Limb (tissue), 2 donors: ENCODE measurements around the gene LDLRAP1.
"Not testable (repeated sequence)": the region's sequence is repeated elsewhere in the genome, so short reads cannot be mapped to it uniquely, and the experiment has no call there.

ENCODE experiments used
- DNase-seq, 2 donors: peaks; one replicate each; pipeline ENCODE4 v3.0.0-alpha.2; 2016; ENCODE audit errors: extremely low spot score in 2 of 2

LDLRAP1 gene

DNA sequence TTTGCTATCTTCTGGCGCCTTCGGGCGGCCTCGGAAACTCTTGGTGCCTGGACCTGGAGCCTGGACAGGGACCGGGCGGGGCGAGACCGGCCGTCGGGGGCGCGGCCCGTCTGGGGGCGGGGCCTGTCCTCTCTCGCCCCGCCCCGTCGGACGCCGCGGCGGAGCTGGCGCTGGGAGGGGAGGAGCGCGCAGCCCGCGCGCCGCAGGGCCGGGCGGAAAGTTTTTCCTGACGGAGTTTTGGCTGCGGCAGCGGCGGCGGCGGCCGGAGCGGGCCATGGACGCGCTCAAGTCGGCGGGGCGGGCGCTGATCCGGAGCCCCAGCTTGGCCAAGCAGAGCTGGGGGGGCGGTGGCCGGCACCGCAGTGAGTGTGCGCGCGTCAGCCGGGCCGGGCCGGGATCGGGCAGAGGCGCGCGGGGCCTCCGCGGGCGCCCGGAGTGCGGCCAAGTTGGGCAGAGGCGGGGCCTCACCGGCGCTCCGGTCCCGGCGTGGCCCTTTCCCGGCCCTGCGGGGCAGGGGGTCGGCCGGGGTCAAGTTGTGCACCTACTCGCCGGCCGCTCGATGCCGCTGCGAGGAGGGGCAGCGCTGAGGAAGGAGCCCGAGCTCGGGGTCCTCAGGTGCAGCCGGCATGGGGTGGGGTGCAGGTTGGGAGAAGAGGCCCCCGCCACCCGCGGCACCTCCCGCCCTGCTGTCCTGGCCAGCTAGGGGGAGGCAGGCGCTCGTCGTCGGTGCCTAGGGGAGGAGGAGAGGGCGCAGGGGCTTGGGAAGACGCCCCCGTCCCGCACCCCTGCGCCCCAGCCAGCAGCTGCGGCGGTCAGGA is at the start of gene LDLRAP1:
Gene LDLRAP1 (plus strand): TSS at position 182 of the 818 bp plus-strand sequence. CDS start 93 bp downstream, at position 275.
- DNase-seq = peak; percentile 49 to 80

DNA sequence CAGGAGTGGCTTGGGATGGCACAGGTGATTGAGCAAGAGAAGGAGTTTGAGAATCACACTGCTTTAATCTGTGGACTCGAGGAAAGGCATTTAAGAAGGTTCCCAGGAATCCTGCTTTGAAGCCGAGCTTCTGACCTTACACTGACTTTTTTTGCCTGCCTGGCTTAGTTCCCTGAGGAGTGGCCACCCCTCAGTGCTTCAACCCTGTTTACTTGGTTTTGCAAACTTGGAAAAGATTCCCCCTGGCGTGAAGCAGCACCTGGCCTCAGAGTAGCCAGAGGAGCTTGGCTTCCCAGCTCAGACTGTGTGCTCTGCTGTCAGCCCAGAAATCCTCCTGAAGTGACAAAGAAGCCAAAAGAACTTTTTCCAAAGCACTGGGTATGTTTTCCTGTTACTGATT is 48.5 kb upstream of the LDLRAP1 start:
- no peak for DNase-seq

DNA sequence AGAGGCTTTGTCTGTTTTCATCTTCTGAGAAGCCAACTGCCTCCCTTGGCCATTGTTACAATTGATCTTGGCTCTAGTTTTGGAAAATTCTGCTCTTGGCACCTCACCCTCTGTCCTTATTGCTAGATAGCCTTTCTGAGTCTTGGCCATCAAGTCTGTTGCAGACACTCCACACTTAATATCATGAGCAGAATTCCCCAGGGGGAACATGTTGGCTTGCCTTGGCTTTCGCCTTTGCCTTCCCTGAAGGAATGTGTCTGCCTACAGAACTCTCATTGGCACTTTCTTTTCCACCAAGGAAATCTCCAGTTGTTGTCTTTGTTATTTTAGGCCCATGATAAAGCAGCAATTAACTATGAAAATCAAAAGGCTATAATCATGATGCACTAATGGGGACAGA is 42.7 kb upstream of the LDLRAP1 start:
- no peak for DNase-seq

DNA sequence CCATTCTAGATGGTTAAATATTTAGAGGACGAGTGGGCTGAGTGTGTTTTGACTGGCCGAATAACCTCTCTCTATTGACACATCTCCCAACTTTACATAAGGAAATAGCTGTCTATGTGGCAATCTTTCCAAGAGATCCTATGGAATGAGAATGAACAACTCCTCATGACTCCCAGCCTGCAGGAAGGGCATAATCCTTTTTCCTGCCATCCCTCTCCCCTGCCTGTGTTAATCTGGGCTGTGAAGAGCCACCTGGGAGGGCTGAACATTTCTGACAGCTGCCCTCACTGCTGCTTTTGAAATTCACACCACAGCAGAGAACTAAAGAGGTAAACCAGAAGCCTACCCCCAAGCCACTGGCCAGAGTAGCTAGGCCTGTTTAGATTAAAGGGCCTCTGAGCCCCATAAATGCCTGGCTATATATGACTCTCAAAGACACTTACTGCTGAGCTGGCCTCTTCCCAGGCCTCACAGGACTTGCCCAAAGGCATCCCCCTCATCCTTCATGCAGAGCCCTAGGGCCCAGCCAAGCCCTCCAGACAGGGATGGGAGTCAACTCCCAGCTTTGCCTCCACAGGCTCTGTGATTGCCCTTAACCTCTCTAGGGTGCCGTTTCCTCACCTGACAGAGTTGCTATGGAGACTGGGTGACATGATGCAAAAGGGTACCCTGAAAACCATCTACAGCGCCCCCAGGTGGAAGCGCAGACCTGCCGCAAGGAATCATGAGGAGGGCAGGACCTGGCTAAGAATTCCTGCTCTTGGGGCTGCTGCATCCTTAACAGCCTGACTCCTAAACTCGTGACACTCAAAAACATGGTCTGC is 42.0 kb upstream of the LDLRAP1 start:
- no peak for DNase-seq

DNA sequence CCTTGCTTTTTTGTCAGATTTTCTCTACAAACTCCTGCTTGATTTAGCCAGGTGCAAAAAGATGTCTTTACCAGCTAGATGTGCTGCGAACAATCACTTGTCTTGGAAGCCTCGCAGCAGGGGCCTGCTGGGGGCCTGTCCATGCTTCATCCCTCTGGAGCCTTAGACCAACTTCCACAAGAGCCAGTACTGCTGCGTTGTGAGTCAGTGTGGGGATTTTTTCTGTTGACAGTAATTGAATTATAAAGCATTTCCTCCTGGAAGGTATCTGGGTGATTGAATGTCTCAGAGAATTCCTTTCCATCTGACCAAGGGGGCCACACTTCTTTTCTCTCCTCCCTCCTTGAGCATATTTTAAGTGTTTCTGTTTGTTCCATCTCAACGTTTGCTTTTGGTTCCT is 40.4 kb upstream of the LDLRAP1 start:
- DNase-seq = no peak

GRCh38 chr1:25503551-25504426 is 39.6 kb upstream of the LDLRAP1 start:
- peak in 1 of 2 donors; percentile 47 for DNase-seq

DNA sequence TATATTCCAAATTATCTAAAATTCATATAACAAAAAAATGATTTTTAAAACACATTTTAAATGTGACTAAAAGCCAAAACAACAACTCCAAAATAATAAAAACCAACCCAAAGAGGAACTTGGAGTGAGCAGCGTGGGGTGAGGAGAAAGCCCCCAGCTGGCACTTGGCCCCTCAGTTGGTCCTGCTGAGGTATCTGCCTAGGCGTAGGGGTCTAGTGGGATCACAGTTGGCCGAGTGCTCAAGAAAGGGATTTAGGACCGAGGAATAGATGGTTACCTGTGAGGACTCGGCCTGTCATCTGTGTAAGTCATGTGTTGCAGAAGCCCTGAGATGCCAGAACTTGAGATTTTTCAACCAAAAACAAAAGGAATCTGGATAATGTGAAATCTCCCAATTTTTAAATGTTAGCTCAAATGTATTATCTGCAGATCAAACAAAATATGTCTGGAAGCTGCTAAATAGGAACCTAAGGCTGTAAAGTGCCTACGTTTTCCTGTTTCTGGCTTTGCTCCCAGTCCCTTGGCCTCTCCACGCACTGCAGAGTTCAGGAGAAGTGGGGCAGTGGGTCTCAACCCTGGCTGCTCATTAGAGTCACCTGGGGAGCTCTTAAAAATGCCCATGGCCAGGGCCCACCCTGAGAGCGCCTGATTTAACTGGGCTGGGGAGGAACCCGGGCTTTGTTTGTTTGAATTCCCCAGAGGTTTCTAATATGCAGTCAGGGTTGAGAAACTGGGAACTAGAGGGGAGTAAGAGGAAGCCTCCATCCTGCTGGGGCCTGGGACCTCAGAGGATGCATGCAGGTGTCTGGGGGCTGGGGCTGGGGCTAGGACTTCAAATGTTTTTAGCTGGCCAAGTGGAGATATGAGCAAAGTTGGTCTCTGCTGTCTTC is 38.5 kb upstream of the LDLRAP1 start:
- no peak for DNase-seq

DNA sequence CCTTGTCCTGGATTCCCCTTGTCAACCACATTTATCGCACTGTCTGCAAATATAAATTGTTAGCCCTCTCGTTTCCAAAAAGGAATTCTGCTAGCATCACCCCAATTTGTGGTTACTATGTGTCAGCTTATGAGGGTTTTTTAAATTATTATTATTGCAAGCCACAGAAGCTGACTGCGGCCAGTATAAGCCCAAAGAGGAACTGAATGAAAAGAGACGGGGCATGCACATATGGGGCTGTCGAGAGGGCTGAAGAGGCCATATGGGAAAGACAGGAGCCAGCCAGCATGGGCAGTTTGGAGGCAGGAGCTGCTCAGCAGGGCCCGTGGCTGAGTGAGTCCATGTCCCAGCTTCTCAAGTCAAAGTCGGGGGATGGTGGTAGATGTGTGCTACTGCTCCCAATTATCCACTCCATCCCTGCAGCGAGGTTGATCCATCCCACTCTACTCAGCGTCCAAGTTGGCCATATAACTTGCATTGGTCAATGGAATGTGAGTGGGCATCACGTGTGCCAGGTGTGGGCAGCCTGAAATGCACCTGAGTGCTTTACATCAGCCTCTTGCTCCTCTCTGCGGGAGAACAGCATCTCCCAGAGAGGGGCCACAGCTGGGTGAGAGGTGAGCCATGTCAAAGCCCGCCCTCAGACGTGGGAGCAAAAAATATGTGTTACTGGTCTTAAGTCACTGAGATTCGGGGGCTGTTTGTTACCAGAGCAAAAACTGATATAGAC is 37.6 kb upstream of the LDLRAP1 start:
- DNase-seq = no peak

GRCh38 chr1:25506566-25507463 is 36.6 kb upstream of the LDLRAP1 start:
- DNase-seq = not testable (repeated sequence)

DNA sequence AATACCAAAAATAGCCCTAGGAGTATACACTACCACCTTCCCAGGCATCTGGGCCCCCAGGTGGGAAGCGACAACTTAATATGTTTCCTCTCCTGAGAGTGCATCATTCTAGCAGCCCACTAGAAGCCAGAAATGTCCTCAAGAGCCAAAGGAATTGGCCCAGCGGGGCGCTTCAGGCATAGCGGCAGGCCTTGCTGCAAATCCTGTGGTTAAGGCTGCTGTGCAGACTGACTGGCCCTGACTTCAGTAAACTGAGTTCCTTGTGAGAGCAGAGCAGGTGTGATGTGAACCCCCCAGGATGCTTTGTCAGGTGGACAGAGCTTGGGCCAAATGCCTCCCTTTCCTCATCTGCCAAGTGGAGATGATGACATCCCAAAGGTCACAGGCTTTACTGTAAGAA is 29.7 kb upstream of the LDLRAP1 start:
- DNase-seq = no peak

DNA sequence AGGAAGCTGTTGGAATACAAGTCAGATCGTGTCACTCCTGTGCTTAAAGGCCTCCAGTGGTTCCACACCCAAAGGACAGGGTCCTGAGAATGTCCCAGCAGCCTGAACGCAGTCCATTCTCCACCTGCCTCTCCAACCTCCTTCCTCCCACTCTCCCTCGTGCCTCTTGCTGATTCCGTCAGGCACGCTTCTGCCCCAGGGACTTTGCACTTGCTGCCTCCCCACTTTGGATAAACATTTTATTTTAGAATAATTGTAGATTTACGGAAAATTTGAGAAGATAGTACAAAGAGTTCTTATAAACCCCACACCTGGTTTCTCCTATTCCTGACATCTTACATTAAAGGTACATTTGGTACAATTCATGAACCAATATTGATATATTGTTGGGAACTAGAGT is 28.4 kb upstream of the LDLRAP1 start:
- no peak for DNase-seq

DNA sequence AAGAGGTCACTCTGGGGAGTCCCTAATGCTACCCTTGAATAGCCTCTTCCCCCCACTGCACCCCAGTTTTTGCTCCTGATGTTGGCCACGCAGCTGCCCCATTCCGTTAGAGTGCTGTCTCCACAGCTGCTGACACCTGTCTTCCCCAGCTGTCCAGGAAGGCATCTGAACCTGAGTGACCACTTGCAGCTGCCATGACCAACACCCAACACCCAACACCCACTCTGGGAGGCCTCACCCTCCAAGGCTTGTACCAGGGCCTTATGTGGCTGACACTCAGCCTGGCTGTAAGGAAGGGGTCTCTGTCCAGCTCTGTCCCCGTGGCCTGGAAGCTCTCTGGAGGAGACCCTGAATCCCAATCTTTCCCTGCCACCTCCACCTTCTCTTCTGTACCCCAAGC is 26.7 kb upstream of the LDLRAP1 start:
- DNase-seq = no peak

DNA sequence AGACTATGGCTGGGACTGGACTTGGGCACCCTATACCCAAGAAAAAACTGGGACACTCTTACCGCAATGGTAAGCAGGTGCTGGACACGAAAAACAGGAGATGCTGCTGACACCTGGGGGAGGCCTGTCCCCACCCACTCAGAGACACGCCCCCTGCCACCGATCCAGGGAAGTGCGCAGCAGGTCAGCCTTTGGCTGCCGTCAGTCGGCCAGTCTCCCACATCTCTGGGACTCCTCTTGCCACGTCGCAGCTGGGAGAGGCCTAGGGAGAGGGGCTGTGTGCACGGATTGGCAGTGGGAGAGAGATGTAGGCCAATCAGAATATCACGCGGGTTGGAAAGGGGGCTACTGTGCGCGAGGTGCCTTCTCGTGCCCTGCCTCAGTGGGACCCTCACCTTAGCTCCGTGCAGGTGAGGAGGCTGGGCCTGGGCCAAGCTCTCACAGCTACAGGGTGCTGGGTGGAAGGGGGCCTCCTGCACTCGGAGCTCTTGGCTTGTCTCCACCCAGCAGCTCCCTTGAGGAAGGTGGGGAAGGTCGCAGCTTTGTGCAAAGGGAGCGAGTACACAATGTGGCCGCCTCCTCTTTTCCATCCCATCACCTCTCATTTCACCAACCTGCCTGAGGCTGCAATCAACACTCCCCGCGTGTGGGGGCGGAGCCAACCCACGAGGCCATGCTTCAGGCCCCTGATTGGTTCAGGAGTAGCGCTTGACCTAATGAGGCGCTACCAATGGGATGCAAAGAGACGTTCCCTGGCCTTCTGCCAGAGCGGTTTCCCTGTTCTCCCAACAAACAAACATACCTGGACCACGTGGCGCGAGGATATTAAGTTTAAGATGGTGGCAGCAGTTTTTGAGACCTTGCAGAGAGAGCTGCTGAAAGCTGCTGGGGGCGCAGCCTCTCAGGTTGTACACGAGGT is 25.7 kb upstream of the LDLRAP1 start:
- DNase-seq = no peak

DNA sequence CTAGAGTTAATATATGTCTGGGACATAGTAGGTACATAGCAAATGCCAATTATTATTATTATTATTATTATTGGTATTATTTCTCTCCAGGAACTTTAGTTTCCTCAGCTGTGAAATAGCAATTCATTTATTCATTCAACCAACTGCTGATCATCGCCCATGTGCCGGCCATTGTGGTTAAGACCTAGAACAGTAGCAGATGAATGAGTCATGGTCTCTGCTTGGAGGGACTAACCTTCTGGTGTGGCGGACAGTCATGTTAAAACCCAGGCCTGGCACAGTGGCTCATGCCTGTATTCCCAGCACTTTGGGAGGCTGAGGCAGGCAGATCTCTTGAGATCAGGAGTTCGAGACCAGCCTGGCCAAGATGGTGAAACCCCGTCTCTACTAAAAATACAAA is 23.8 kb upstream of the LDLRAP1 start:
- DNase-seq = no peak

DNA sequence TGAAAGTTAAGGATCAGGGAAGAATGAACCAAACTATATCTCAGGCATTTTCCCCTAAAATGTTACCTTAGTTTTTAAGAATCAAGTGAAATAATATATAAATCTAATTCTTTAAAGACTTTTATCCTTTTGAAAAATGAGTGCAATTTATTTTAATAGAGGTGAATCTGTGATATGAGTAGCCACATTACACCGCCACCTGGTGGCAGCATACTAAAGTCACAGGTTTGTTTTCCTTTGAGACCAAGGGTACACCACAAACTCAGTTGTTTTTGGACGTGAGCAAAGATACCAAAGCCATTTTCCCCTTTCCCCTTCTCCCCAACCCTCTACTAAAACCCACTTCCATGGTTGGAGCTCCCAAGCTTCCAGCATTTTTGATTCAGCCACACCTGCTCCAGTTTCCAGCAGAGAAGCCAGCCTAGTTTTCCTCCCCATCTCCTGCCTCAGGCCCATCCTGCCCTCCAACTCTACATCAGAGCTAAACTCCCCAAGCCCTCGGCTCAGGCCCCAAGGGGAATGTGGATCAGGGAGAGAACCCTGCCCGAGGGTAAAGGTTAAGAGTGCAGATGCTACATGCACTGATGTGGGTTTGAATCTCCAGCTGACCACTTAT is 22.9 kb upstream of the LDLRAP1 start:
- DNase-seq = peak; percentile 56 to 65

DNA sequence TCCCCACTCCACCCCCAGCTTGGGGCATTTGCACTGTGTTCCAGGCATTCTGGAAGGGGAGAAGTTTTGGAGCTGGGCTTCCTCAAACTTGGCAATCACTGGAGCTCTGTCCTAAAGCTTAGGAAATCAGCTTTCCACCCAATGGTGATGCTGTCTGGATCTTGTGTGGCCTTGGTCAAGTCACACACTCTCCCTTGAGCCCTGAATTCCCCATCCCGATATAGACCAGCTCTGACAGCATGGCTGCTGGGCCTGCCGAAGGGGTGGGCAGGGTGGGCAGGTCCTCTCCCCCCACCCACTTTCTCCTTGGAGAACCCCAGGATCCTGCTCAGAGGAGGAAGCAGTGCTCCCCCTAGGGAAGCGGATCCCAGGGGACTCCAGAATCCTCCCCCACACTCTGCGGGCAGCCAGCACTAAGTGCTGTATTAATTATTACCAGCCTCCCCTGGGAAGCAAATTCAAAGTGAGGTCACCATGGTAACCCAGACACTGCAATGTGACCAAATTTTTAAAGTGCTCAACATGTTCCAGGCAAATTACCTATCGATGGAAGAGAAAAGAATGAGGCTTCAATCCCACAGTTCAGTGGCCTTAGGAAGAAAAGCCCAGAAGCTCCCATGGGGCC is 21.3 kb upstream of the LDLRAP1 start:
- no peak for DNase-seq

DNA sequence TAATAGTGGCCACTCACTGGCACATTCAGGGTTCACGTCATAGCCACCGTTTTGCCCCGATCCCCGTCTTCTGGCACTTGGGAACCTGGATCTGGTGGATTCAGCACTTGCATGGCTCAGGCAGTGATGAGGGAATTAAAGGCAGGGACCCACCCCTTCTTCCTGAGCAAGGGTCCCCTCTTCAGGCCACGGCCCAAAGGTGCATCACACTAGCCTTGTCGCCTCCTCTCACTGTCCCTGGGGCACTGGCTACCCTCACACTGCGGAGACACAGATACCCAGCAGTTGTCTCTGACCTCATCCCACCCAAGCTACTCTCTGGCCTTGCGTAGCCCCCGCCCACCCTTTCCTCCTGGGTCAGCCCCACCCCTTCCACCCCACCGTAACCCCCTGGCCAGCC is 19.9 kb upstream of the LDLRAP1 start:
- no peak for DNase-seq
